ENCODE data around the gene TTL. TPM values are rescaled to one million over a fixed set of nuclear protein-coding genes. Genes with fewer than 3 reads are reported as not detected.
A peak's percentile ranks its signal among the peaks of the same experiment; 100 is the strongest.
"Not testable (repeated sequence)": the region's sequence is repeated elsewhere in the genome, so short reads cannot be mapped to it uniquely, and the experiment has no call there.

Gene TTL
- total RNA-seq, 1 donor from 2014 or later = 48.5 TPM

DNA sequence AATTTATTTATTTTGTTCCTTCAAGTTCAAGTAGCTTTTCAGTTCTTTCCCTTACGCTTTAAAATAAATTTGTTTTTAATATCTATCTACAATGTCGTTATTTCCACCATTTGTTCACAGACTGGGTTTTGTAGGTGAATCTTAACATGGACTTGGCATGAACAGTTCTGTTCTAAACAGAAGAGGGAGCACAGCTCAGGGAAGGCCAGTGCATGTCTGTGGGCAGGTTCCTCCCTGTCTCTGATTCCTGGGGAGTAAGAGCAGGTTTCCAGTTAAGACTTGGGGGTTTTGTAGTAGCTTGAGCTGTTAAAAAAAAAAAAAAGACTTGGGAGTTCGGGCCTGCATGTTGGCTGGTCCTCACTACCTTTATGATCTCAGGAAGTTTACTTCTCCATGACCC, 11.1 kb downstream of the TTL start:
- ATAC-seq = no peak
- Histone ChIP-seq H3K27ac (no peak overlapping the region), H3K36me3 (peaks cover 16% of the 10 kb centered on the region), H3K4me1 (peaks cover 6% of the 10 kb centered on the region), H3K4me3 (no peak overlapping the region), H3K9me3 (no peaks in the 10 kb centered on the region), H3K27me3 (ENCODE audit: low read depth) (no peaks in the 10 kb centered on the region)
- intact Hi-C loops (cut with DNase I) = no loop called here
- TF ChIP-seq, protein P1, sequence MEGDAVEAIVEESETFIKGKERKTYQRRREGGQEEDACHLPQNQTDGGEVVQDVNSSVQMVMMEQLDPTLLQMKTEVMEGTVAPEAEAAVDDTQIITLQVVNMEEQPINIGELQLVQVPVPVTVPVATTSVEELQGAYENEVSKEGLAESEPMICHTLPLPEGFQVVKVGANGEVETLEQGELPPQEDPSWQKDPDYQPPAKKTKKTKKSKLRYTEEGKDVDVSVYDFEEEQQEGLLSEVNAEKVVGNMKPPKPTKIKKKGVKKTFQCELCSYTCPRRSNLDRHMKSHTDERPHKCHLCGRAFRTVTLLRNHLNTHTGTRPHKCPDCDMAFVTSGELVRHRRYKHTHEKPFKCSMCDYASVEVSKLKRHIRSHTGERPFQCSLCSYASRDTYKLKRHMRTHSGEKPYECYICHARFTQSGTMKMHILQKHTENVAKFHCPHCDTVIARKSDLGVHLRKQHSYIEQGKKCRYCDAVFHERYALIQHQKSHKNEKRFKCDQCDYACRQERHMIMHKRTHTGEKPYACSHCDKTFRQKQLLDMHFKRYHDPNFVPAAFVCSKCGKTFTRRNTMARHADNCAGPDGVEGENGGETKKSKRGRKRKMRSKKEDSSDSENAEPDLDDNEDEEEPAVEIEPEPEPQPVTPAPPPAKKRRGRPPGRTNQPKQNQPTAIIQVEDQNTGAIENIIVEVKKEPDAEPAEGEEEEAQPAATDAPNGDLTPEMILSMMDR (IDR thresholded peaks at IDR 0.05) = no peak
- DNase-seq = no peak

DNA sequence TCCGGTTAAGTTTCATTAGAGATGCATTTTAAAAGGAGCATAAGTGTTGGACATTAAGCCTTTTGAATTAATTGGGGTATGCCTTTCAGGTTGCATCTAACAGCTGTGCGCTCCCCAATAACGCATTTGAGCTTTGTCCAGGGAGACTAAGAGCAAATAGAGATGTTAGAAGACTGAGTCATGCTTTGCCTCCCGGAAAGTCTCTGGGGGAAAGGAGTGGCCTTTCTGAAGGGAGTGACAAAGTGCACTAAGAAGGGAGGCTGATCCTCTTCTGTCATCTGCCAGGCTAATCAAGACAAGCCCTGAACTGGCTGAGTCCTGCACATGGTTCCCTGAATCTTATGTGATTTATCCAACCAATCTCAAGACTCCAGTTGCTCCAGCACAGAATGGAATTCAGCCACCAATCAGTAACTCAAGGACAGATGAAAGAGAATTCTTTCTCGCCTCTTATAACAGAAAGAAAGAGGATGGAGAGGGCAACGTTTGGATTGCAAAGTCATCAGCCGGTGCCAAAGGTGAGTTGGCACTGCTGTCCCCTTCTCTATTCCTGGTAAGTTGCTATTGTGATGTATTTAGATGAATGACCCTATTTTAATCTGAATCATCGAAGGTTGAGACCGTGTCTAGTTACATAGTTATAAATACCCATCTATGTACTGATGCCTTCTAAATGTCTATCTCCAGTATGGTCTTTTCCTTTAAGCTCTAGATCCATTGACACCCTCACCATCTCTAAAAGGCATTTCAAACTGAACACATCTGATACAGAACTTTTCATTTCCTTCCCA, 12.1 kb downstream of the TTL start:
- Histone ChIP-seq H3K36me3 (peaks cover 16% of the 10 kb centered on the region), H3K27me3 (ENCODE audit: low read depth) (no peaks in the 10 kb centered on the region), H3K9me3 (no peaks in the 10 kb centered on the region), H3K4me3 (no peak overlapping the region), H3K4me1 (peaks cover 5% of the 10 kb centered on the region), H3K27ac (no peak overlapping the region)
- ATAC-seq = no peak
- TF ChIP-seq, protein P1 (IDR thresholded peaks at IDR 0.05) = no peak
- DNase-seq = no peak
- intact Hi-C loops (cut with DNase I) = no loop called here

DNA sequence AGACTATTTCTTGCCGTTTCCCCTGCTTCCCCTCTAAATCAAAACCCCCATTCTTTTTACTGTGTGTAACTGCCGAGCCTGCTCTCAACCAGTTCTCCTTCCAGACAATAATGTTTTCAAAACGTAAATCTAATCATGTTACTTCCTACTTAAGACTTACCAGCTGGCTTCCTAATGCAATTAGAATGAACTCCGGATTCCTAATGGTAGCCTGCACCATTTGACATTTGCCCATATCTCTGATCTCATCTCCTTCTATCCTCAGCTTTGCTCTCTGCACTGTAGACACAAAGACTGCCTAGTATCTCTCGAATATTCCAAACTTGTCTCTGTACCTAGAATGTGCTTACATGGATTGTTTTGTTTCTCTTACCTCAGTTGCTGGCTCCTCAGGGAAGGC, 12.9 kb downstream of the TTL start:
- Histone ChIP-seq H3K36me3 (peaks cover 16% of the 10 kb centered on the region), H3K27me3 (ENCODE audit: low read depth) (no peaks in the 10 kb centered on the region), H3K9me3 (no peaks in the 10 kb centered on the region), H3K4me3 (no peak overlapping the region), H3K4me1 (peaks cover 5% of the 10 kb centered on the region), H3K27ac (no peak overlapping the region)
- TF ChIP-seq, protein P1 (IDR thresholded peaks at IDR 0.05) = no peak
- DNase-seq (no peak), ATAC-seq (no peak)
- intact Hi-C loops (cut with DNase I) = no loop called here

DNA sequence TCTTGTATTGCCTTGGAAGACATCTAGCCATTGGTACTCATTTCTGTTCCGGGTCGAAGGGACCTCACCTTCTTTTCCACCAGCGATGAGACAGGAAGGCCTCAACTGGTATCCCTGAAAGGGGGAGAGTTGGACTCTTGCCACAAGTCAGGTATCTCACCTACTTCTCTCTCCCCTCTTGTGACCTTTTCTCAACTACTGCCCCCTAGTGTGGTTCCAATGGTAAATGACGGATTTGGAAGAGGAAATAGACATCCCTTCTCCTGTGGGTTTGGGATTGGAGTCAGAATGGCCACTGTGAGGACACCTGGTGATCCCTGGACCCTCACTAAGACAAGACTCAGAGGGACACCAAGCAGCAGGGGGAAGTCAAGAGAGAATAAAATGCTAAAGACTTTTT, 13.9 kb downstream of the TTL start:
- DNase-seq; H3K27me3 ChIP-seq (ENCODE audit: low read depth); H3K4me3 ChIP-seq; H3K4me1 ChIP-seq; intact Hi-C loops (cut with DNase I); H3K9me3 ChIP-seq; ATAC-seq; H3K27ac ChIP-seq: not testable (repeated sequence)
- H3K36me3 ChIP-seq = peaks cover 16% of the 10 kb centered on the region

DNA sequence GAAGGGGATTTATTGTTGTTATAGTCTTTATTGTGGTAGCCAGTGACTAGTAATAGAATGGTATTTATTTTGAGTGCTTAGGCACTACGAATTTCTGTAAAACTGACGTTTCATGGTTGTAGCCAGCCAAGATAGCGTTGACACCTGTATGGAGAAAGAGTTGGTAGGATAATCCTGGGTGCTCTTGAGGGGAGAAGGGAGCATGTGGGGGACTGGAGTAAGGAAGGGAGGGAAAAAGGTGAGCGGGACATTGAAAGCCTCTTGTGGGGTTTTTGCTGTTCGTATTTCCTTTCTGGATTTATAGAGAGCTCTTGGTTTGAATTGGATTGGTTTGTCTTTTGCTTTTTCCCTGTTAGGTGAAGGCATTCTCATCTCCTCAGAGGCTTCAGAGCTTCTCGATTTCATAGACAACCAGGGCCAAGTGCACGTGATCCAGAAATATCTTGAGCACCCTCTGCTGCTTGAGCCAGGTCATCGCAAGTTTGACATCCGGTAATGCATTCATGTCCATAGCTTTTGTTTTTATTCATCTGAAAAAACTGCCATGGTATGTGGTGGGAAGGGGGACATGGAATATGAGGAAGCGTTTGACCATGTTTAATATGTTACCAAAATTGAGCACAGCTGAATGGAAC, 19.0 kb downstream of the TTL start:
- H3K4me3 ChIP-seq; DNase-seq; H3K4me1 ChIP-seq; H3K27ac ChIP-seq; H3K36me3 ChIP-seq; intact Hi-C loops (cut with DNase I); H3K9me3 ChIP-seq; H3K27me3 ChIP-seq (ENCODE audit: low read depth): not testable (repeated sequence)
- TF ChIP-seq, protein P1 (IDR thresholded peaks at IDR 0.05) = peak; percentile 44
- ATAC-seq = peak; percentile 70 to 80

DNA sequence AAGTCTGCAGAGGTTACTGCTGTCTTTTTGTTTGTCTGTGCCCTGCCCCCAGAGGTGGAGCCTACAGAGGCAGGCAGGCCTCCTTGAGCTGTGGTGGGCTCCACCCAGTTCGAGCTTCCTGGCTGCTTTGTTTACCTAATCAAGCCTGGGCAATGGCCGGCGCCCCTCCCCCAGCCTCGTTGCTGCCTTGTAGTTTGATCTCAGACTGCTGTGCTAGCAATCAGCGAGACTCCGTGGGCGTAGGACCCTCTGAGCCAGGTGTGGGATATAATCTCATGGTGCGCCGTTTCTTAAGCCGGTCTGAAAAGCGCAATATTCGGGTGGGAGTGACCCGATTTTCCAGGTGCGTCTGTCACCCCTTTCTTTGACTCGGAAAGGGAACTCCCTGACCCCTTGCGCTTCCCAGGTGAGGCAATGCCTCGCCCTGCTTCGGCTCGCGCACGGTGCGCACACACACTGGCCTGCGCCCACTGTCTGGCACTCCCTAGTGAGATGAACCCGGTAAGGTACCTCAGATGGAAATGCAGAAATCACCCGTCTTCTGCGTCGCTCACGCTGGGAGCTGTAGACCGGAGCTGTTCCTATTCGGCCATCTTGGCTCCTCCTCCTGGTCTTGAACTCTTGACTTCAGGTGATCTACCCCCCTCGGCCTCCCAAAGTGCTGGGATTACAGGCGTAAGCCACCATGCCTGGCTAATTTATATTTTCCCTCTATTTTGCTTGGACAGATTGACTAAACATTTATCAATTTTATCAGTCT, 27.5 kb downstream of the TTL start:
- intact Hi-C loops (cut with DNase I); H3K9me3 ChIP-seq; H3K27ac ChIP-seq: not testable (repeated sequence)

More for the DNA sequence above, 27.5 kb downstream of the TTL start:
- ATAC-seq; H3K4me1 ChIP-seq; H3K27me3 ChIP-seq (ENCODE audit: low read depth); H3K4me3 ChIP-seq; DNase-seq: not testable (repeated sequence)
- H3K36me3 ChIP-seq = peaks cover 12% of the 10 kb centered on the region

Measured in lower lobe of right lung (tissue), 2 donors.